Left hindlimb (tissue), 1 donor: ENCODE data around the gene KIAA1958.
"Not testable (repeated sequence)": the region's sequence is repeated elsewhere in the genome, so short reads cannot be mapped to it uniquely, and the experiment has no call there.

ENCODE experiments used
- DNase-seq: peaks from one replicate; pipeline ENCODE4 v3.0.0-alpha.2; 2018

The KIAA1958 gene

DNA sequence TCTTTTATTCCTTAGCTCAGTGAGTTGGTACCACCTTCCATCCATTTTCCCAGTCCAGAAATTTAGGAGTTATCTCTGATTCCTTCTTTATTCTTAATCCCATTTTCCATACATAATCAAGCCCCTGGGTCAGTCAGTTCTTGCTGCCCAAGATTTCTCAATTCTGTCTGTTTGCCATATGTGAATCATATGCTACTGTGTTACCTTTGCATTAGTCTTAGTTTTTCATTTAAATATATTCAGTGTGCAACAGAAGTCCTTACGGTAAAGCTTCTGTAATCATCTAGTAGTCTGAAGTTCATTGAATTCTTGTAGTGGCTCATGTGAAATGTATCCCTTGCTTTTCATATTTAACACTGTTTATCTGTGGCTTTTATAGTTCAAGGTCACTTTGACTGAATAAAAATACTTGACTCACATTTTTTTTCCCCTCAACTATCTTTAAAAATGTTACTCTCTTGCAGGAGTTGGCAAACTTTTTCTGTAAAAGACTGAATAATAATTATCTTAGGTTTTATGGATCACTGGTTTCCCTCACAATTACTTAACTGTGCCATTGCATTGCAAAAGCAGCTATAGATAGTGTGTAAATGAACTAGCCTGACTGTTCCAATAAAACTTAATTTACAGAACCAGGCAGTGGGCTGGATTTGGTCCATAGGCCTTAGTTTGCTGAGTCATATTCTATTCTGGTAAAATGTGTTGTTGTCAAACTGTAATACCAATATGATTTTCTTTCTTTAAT lies 6.9 kb downstream of the KIAA1958 start:
- no peak for DNase-seq

DNA sequence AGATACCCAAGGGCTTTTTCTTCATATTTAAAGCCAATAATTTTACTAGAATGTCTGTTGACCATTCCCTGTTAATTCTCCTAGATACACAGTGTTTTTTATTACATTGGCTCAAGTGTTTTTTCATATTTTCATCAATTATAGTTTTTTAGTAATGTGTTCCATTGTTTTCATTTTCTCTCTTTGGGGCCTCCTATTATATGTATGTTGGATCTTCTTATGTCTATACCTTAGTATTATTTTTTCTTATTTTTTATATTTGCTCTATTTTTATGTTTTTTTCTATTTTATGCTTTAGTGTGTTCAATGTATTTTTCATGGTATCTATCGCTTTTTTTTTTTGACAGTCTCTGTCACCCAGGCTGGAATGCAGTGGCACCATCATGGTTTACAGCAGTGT lies 7.5 kb downstream of the KIAA1958 start:
- no peak for DNase-seq

DNA sequence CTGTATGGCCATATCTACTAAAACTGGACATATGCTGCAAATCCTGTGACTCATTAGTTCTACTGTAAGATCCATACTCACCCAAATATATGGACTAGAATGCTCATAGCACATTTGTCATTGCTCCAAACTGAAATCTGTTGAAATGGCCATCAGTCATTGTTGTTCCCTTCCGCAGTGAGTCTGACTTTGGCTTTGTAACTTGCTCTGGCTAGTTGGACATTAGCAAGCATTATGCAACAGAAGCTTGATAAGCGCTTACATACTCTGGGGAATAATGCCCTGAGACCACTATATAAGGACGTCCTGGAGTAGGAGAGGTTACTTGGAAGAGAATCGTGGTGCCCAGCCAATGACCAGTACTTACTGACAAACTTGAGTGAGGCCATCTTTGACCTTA lies 9.0 kb downstream of the KIAA1958 start:
- no peak for DNase-seq

DNA sequence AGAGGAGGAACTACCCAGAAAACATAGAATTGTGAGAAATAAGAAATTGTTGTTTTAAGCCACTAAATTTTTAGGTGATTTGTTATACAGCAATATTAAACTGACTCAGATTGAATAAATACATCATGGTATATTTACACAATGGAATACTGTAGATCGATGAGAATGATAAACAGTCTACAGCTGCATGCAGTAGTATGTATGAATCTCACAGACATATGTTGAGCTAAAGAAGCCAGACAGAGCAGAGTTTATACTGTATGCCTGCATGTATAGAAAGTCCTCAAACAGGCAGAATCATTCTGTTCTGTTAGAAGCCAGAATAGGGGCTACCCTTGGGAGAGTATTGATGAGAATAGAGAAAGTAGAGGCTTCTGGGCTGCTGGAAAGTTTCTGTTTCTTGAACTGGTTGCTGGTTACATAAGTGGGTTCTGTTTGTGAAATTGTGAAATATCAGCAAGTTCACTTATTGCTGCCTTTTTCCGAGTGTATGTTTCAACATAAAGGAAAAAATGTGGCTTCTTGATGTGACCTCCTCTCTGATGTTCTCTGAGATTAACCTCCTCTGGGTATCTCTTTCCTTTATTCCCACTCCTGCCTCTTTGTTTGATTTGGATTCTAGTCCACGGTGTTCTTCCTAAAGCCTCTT lies 9.6 kb downstream of the KIAA1958 start:
- no peak for DNase-seq

DNA sequence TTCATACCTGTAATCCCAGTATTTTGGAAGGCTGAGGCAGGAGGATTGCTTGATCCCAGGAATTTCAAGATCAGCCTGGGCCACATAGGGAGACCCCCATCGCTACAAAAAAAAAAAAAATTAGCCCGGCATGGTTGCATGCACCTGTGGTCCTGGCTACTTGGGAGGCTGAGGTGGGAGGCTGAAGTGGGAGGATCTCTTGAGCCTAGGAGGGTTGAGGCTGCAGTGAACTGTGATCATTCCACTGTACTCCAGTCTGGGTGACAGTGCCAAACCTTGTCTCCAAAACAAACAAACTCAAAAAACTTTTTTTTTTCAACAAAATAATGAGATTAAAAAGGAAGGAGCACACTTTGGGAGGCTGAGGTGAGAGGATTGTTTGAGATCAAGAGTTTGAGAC lies 14.2 kb downstream of the KIAA1958 start:
- DNase-seq, result no peak

DNA sequence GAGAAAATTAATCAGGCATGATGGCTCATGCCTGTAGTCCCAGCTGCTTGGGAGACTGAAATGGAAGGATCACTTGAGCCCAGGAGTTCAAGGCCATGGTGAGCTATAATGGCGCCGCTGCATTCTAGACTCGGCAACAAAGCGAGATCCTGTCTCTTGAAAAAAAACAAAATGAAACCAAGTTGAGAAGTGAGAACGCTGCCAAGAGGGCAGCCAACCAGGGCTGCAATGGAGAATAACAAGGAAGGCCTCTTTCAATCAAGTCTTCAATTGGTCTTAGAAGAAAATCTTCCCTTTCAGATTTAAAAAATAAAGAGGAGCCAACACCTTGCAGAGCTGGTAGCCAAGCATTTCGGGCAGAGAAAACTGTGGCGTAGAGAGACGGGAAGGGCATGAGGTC lies 14.7 kb downstream of the KIAA1958 start:
- DNase-seq, result no peak

DNA sequence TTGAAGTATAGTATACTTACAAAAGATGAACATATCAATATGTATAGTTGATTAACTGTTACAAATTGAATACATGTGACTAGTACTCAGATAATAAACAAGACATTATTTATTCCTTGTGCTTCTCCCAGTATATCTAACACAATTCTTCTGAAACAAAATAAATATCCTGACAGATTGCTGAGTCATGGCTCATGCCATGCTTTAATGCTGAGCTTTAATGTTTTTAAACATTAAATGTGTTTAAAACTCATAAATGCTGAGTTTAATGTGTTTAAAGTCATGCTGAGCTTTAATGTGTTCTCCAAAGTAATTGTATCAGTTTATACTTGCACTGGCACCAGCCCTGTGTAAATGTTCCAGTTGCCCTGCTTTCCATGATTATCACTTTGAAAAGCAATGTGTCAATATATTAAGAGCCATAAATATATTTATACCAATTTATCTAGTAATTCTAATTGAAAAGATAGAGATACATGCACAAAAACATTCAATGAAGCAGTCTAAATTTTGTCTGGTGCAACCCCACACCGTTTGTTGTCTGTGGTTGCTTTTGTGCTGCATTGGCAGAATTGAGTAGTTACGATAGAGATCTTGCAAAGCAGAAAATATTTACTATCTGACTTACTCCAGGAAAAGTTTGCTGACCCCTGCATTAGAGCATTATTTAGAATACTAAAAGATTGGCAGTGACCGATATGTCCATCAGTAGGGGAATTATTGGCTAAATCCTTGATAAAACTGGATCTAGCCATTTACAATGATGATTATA lies 15.7 kb downstream of the KIAA1958 start:
- DNase-seq, result no peak

DNA sequence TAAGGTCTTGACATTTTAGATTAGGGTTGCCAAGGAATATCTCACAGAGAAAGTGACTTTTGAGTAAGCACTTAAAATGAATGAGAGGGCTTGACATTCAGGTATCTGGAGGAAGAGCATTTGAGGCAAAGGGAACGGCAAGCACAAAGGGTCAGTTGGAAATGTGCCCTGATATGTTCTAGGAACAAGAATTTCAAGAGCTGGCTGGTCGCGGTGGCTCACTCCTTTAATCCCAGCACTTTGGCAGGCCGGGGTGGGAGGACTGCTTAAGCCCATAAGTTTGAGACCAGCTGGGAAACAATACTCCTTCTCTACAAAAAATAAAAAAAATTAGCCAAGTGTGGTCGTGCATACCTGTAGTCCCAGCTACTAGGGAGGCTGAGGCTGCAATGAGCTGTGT lies 16.5 kb downstream of the KIAA1958 start:
- DNase-seq, result no peak

DNA sequence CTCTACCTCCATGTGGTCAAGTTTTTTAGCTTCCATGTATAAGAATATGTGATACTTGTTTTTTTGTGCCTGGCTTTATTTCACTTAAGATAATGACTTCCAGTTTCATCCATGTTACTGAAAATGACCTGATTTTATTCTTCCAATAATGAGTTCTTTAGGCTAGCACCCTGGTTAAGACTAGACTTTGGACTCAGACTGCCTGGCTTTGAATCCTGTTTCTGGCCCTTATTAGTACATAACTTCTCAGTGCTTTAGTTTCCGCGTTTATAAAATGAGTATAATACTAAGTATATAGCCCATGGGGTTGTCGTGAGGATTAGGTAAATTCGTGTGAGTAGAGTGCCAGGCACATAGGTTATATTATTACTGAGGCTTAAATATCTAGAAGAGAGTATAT lies 18.5 kb downstream of the KIAA1958 start:
- no peak for DNase-seq

DNA sequence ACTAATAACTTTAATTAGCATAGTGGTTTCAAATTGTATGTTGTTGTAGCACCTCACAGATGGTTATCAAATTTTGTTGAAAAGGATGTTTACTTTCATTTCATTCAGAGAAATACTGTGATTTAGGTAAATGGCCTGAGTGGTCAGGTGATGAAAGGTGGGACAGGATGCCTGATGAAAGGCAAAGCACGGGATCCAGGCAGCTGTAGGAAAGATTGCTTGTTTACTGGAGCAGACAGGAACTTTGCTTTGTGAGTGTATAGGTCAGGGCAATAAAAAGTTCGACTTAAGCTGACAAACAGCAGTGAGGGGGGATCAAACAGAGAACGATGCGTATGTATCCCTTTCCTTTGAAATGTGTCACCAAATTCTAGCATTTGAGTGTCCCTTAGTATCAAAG lies 19.0 kb downstream of the KIAA1958 start:
- DNase-seq, result no peak

DNA sequence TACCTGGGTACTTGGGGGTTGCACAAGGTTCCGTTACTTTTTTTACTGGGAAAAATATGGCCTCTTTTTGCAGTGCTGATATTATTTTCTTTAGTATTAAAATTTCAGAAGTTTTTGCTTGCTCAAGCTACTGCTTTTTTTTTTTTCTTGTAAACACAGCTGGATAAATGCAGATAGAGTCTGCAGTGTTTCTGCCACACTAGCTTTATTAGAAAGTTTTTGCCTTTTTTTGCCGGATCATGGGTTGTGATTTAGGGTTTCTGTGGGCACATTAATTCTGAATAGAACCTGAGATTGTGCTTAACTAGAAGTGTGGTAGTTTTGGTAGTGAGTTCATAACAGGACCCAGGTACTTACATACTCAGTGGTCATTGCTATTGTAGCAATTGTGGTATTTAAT lies 19.9 kb downstream of the KIAA1958 start:
- DNase-seq, result no peak

DNA sequence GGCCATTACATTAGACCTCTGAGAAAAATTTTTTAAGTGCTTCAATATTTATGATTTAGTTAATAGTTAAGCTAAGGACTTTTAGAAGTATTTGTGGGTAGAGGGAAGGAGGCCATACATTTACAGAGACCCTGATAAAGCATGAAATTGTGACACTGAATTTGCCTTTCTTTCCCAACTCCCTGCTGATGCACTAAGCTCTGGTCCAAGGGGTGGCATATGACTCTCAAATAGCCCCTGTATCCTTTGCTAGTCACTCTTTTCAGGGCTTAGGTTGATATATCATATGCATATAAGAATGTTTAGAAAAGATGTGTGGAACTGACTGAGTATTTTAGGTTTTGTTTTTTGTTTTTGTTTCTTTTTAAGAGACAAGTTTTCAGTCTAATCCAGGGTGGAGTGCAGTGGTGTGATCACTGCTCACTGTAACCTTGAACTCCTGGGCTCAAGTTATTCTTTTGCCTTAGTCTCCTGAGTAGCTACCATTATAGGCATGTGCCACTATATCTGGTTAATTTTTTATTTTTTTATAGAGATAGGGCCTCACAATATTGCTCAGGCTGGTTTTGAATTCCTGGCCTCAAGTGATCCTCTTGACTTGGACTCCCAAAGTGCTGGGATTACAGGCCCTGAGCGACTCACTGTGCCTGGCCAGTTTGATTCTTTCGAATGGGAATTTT lies 20.5 kb downstream of the KIAA1958 start:
- DNase-seq, result no peak

DNA sequence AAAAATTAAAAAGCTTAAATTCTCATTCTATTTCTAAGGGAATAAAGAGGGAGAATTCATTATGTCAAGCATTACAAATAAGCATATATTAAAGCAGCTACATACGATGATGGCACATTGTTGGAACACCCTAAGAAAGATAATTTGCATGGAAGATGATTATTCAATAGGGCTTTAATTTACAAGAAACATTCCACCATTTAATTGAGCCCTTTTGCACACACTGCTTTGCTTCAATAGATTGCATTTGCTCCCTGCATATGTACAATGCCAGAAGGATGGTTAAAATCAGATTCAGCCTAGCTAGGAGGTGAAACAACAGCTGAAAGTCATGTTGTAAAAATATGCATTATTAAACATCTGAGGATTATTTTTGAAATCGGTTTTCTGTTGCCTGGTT lies 21.8 kb downstream of the KIAA1958 start:
- DNase-seq, result no peak

DNA sequence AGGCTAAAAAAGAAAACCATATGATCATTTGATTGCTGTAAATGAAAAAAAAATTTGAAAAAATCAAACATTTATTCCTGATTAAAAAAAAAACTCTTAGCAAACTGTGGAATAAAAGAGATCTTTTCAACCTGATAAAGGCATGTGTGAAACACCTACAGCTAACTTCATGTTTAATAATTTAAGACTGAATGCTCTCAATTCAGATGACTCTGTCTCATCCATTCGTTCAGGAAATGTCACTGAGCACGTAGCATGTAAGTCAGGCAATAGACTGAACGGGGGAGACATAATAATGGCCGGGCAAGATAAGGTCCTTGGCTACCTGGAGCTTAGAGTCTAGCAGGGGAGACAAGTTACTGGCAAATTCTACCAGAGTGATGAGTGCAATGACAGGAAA lies 25.8 kb downstream of the KIAA1958 start:
- not testable (repeated sequence) for DNase-seq

DNA sequence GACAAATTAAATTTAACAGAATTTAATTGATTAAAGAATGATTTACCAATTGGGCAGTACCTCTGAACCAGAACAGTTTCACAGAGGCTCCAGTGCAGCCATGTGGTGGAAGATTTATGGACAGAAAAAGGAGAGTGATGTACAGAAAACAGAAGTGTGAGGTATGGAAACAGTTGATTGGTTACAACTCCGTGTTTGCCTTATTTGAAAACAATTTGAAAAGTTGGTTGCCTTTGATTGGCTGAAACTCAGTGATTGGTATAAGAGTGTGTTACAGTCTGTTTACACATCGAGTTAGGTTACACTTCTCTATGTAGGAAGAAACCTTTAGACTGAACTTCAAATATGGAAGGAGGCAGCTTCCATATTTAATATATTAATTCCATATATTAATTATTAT lies 30.1 kb downstream of the KIAA1958 start:
- DNase-seq, result no peak

DNA sequence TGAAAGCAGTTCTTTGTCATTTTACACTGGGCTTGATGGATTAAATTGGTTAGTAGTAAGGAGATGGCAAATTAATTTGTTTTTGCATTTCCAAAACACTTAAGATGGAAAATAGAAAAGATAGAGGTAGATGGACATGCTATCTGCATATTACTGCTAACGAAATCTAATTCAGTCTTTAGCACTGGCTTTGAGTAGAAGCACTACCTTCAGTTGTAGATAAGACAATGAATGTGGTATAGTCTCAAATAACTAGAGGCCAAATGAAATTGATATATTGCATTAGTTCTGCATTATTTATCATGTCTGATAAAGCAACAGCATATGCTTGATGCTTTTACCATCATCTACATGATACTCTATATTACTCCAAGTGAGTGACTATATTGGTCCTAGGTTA lies 33.4 kb downstream of the KIAA1958 start:
- DNase-seq, result no peak

DNA sequence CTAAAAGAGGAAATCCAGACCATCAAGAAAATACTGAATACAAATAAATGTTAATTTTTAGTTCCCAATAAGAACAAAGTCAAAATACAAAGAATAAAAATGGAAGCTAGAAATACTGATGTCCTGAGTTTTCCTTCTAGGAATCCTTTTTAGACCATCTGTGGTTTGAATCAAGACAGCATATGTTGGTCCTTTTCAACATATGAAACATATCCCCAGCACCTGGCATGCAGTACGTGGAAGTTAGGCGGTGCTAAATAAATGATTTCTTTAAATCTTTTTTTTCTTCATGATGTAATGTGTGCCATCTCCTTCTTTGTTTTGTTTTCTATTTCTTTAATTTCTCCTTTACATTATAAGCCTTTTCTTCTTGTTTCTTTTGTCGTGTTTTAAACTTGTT lies 34.0 kb downstream of the KIAA1958 start:
- DNase-seq, result no peak

DNA sequence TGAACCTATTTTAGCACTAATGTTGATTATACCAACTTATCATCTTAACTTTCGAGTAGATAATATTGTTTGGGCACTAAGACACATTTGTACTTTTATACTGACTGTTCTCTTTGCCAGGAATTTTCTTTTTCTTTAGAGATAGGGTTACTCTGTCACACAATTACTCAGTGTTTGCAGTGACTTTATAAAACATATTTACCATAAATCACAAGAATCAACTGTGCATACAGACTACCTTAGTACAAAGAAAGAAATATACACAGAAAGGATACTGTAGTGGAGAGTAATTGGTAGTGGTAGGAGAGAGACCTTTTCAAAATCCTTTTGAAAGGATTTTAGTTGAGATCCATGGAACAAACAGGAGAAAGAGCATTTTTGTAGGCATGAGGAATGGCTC lies 40.3 kb downstream of the KIAA1958 start:
- DNase-seq, result no peak

DNA sequence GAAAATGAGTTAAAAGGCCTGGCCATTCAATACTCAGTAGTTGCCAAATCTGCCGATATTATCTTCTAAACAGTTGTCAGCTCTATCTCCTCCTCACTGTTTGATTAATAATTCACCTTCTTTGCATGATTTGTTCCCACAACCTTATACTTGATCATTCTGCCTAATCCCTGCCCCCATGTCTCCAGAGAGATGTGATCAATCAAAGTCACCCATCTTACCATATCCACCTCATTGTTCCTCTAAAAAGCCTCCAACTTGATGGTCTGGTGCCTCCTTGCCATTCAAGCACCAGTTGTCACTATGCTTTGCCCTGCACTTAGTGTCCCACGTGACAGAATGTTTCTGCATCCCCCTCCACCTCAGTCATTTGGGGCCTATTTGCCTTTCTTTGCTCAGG lies 41.3 kb downstream of the KIAA1958 start:
- no peak for DNase-seq

DNA sequence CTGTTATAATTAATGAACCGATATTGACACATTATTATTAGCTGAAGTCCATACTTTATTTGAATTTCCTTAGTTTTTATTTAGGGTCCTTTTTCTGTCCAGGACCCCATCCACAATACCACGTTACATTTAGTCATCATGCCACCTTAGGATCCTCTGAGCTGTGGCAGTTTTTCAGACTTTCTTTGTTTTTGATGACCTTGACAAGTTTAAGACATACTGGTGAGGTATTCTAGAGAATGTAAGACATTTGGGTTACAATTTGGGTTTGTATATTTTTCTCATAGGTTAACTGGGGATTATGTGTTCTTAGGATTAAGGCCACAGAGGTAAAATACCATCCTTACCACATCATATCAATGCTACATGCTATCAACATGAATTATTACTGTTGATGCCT lies 42.7 kb downstream of the KIAA1958 start:
- no peak for DNase-seq

DNA sequence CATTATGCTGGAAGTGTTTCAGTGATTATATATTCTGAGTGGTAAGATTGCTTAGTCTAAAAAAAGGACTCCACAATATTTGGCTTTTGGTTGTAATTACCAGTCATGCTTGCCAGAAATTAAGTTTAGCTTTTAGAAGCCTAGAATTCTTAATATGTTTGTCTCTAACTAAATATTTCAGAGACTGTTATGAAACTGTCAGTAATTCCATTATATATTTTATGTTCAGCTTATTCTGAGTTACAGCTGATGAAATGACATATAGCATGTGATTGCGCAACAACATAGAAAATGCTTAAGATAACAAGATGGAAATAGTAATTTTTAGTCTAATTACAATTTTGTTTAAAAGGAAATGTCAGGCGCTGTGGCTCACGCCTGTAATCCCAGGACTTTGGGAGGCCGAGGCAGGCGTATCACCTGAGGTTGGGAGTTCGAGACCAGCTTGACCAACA lies 44.2 kb downstream of the KIAA1958 start:
- no peak for DNase-seq

DNA sequence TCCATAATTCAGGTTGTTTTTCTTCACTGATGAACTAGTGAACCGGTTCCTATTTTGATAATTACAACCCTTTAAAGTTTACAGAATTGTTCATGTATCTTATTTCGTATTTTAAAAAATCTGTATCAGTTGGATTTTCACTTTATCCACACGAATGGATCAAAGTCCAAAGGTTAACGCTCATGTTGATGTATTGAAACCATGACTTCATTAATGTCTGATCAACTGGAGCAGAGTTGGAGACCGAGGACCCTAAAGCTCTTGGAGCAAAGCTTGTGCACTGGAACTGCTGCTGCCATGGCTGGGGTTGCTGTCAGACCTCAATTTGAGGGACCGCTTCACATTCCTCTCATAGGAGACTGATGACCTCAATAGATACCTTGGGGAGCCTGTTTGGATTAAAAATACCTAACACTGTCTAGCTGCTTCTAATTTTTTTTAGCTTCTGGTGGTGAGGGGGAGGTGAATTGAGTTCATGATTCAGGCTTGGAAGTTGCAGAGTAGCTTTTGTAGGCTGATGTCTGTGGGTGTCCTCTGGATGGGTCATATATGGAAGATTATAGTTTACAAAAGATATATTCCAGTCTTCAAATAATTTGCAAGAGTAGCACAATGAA lies 45.1 kb downstream of the KIAA1958 start:
- DNase-seq, result no peak

DNA sequence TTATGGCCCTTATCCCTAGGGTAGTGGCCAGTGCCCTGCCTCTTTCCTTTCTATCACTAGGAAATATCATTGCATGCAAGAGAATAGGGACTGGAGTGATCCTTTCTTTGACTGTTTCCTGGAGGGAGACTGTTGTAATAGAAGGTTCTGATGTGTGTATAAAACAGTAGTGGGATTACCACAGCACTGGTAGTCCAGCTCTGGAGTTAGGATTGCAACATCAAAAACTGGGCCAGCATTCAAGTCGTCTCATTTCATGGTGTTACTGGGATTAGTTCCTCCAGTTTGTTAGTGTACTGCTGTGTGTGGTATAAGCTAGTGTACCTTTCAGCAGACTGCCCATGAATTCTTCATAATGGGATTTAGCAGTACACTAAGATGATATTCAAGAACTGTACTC lies 45.8 kb downstream of the KIAA1958 start:
- DNase-seq, result no peak
